Adrenal gland (tissue), 5 donors: ENCODE results near the gene NKTR.

Experiments
- POLR2A ChIP-seq, 2 donors: fragments of 450-650 bp; IDR thresholded peaks; one replicate each; pipeline ENCODE4 v1.6.1; 2017; ENCODE audit warnings: antibody characterized with exemption in 2 of 2, mild to moderate bottlenecking in 2 of 2, moderate library complexity in 1 of 2
- TF ChIP-seq, protein P1 (sequence below), 6 experiments: fragments of 450-650 bp in 4 of 6; fragments of 200-600 bp in 2 of 6; sonication (generic) in 1 of 6; IDR thresholded peaks; 1 replicate in 5 of 6; 2 replicates in 1 of 6; pipeline versions ENCODE4 v1.5.1 to v1.8.0; 2016 to 2021; ENCODE audit warnings: antibody characterized with exemption in 6 of 6, mild to moderate bottlenecking in 2 of 6, moderate library complexity in 1 of 6
- donor health status: DM: no; HTN: no; CAD: no.

DNA sequence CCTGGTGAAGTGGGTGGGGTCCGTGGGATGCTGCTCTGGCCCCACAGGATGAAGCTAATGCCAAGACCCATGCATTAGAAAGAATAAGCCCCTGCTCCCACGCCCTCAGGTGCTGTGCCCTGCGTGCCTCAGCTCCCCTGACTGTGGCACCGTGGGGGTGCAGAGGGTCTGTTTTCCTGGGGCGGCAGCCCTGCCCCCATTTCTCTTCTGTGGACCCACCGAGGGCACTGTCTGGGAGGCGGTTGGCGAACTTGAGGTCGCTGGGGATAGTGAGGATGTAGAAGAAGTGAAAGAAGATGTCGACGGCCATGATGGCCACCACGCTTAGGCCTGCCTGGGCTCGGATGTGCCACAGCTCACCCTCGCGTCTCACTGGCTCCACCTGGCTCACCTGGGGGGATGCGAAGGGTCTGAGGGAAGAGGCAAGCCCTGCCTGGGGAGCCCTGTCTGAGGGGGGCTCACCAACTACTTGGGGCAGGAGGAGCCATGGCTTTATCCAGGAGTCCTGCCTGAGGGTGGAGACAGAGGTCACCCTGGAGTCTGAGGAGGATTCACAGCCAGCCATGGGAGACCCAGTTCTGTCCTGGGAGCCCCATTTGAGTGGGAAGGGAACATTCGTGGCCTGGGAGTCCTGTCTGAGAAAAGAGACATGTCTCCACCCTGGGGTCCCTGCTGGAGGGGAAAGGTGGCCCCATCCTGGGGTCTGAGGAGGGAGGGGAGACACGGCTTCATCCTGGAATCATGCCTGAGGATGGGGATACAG lies 97.0 kb downstream of the NKTR start:
- TF ChIP-seq, protein P1, sequence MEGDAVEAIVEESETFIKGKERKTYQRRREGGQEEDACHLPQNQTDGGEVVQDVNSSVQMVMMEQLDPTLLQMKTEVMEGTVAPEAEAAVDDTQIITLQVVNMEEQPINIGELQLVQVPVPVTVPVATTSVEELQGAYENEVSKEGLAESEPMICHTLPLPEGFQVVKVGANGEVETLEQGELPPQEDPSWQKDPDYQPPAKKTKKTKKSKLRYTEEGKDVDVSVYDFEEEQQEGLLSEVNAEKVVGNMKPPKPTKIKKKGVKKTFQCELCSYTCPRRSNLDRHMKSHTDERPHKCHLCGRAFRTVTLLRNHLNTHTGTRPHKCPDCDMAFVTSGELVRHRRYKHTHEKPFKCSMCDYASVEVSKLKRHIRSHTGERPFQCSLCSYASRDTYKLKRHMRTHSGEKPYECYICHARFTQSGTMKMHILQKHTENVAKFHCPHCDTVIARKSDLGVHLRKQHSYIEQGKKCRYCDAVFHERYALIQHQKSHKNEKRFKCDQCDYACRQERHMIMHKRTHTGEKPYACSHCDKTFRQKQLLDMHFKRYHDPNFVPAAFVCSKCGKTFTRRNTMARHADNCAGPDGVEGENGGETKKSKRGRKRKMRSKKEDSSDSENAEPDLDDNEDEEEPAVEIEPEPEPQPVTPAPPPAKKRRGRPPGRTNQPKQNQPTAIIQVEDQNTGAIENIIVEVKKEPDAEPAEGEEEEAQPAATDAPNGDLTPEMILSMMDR (IDR thresholded peaks at IDR 0.05): no peak
- TF ChIP-seq POLR2A (IDR thresholded peaks at IDR 0.05): no peak
